Mammary epithelial cell (primary cell): ENCODE results near the gene LRIG3.

ENCODE experiments used
- EZH2 ChIP-seq: IDR thresholded peaks from 2 replicates; pipeline ENCODE4 v1.6.1; 2012; ENCODE audit warnings: low read length, inconsistent platforms, borderline replicate concordance
- TF ChIP-seq, protein P1 (sequence below), 2 donors: IDR thresholded peaks in 1 of 2; conservative IDR thresholded peaks in 1 of 2; 2 replicates each; pipeline ENCODE4 v1.5.1; 2011 to 2012; ENCODE audit warnings: inconsistent platforms in 2 of 2, low read length in 2 of 2, mild to moderate bottlenecking in 2 of 2, control low read depth in 1 of 2, low read depth in 1 of 2; ENCODE audit not compliant: insufficient read depth in 1 of 2; ENCODE audit errors: extremely low read depth in 1 of 2

DNA sequence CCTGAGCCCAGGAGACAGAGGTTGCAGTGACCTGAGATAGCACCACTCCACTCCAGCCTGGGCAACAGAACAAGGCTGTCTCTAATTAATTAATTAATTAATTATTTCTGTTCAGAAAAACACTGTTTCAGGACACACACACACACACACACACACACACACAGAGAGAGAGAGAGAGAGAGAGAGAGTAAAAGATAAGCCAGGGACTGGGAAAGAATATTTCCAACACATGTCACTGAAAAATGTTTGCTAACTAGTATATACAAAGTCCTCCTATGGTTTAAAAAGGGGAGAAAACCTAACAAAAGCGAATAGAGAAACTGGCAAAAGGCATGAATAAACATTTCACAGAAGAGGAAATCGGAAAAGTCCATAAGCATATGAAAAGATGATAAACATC is 18.1 kb upstream of the LRIG3 start:
- TF ChIP-seq, protein P1, sequence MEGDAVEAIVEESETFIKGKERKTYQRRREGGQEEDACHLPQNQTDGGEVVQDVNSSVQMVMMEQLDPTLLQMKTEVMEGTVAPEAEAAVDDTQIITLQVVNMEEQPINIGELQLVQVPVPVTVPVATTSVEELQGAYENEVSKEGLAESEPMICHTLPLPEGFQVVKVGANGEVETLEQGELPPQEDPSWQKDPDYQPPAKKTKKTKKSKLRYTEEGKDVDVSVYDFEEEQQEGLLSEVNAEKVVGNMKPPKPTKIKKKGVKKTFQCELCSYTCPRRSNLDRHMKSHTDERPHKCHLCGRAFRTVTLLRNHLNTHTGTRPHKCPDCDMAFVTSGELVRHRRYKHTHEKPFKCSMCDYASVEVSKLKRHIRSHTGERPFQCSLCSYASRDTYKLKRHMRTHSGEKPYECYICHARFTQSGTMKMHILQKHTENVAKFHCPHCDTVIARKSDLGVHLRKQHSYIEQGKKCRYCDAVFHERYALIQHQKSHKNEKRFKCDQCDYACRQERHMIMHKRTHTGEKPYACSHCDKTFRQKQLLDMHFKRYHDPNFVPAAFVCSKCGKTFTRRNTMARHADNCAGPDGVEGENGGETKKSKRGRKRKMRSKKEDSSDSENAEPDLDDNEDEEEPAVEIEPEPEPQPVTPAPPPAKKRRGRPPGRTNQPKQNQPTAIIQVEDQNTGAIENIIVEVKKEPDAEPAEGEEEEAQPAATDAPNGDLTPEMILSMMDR (conservative IDR thresholded peaks at IDR 0.05 in 1 of 2, IDR thresholded peaks at IDR 0.05 in 1 of 2; ENCODE audit: extremely low read depth in 1 of 2, insufficient read depth in 1 of 2, low read depth in 1 of 2, low read length in 2 of 2), result no peak
- TF ChIP-seq EZH2, result no peak
